T-helper 17 cell (primary cell): ENCODE measurements around the gene BANK1. TPM values are rescaled to one million over a fixed set of nuclear protein-coding genes. Genes with fewer than 3 reads are reported as not detected.

Experiments
- ATAC-seq: fragments of 150-1000 bp; cut with Tn5 transposase; 2 replicates; pipeline ENCODE4 v1.10.0; 2021; ENCODE audit warnings: mild to moderate bottlenecking, moderate library complexity
- DNase-seq, 3 donors: peaks; one replicate each; pipeline versions ENCODE4 v3.0.0 to v3.0.0-alpha.2; 2020 to 2021
- H3K9me3 ChIP-seq: one replicate; pipeline ENCODE4 v1.7.0; 2013; ENCODE audit warnings: low read length, mild to moderate bottlenecking; ENCODE audit not compliant: control insufficient read depth, poor library complexity, severe bottlenecking
- H3K27ac Mint-ChIP-seq: one replicate; pipeline ENCODE4 v1.8.0; 2022; ENCODE audit warnings: mild to moderate bottlenecking, moderate library complexity, mixed read lengths
- H3K27me3 Mint-ChIP-seq: one replicate; pipeline ENCODE4 v1.8.0; 2022; ENCODE audit warnings: mixed read lengths
- H3K36me3 Mint-ChIP-seq: one replicate; pipeline ENCODE4 v1.8.0; 2022; ENCODE audit warnings: low read depth, mixed read lengths
- H3K4me1 Mint-ChIP-seq: one replicate; pipeline ENCODE4 v1.8.0; 2022; ENCODE audit warnings: mild to moderate bottlenecking, mixed read lengths
- H3K4me3 Mint-ChIP-seq: one replicate; pipeline ENCODE4 v1.8.0; 2022; ENCODE audit warnings: mild to moderate bottlenecking, moderate library complexity, mixed read lengths
- total RNA-seq, 4 donors: library from RNA in 2 of 4; stranded (reverse) in 2 of 4; gene quantifications; one replicate each; pipeline ENCODE4 v1.2.3 and lab custom pipeline; 2022 to 2026

The BANK1 gene
- total RNA-seq, 2 donors from 2014 or later: 2.8 to 11.9 TPM

- Mint-ChIP-seq H3K4me3 (peak overlapping the region; percentile 90), H3K4me1 (peaks cover 6% of the 10 kb centered on the region), H3K27ac (no peak overlapping the region), H3K36me3 (peaks cover 3% of the 10 kb centered on the region), H3K27me3 (peaks cover 28% of the 10 kb centered on the region)
- no peak for DNase-seq
- H3K9me3 ChIP-seq: no peaks in the 10 kb centered on the region
- no peak for ATAC-seq
These were observed 640 bp downstream of the BANK1 start for GRCh38 chr4:101791182-101791558.

- Mint-ChIP-seq H3K36me3 (peaks cover 1% of the 10 kb centered on the region), H3K27ac (no peak overlapping the region), H3K4me3 (peak overlapping the region; percentile 73), H3K27me3 (peaks cover 28% of the 10 kb centered on the region), H3K4me1 (peaks cover 6% of the 10 kb centered on the region)
- no peaks in the 10 kb centered on the region for H3K9me3 ChIP-seq
- ATAC-seq (no peak), DNase-seq (no peak)
These were observed 1.6 kb downstream of the BANK1 start for GRCh38 chr4:101792056-101792590.

GRCh38 chr4:101793397-101793796 is 2.9 kb downstream of the BANK1 start:
- peaks cover 6% of the 10 kb centered on the region for H3K4me1 Mint-ChIP-seq
- no peak for ATAC-seq
- no peaks in the 10 kb centered on the region for H3K36me3 Mint-ChIP-seq
- H3K4me3 Mint-ChIP-seq: peak overlapping the region; percentile 31
- no peak overlapping the region for H3K27ac Mint-ChIP-seq
- no peak for DNase-seq
- peaks cover 23% of the 10 kb centered on the region for H3K27me3 Mint-ChIP-seq
- H3K9me3 ChIP-seq: no peaks in the 10 kb centered on the region

GRCh38 chr4:101794806-101795205 is 4.3 kb downstream of the BANK1 start:
- no peak overlapping the region for H3K4me3 Mint-ChIP-seq
- no peaks in the 10 kb centered on the region for H3K36me3 Mint-ChIP-seq
- no peaks in the 10 kb centered on the region for H3K9me3 ChIP-seq
- no peak for DNase-seq
- no peak for ATAC-seq
- H3K27me3 Mint-ChIP-seq: peaks cover 23% of the 10 kb centered on the region
- no peak overlapping the region for H3K27ac Mint-ChIP-seq
- peaks cover 6% of the 10 kb centered on the region for H3K4me1 Mint-ChIP-seq

GRCh38 chr4:101795704-101796103 is 5.2 kb downstream of the BANK1 start:
- Mint-ChIP-seq H3K4me3 (no peak overlapping the region), H3K36me3 (no peaks in the 10 kb centered on the region), H3K27me3 (peaks cover 18% of the 10 kb centered on the region), H3K27ac (no peak overlapping the region), H3K4me1 (peaks cover 2% of the 10 kb centered on the region)
- no peaks in the 10 kb centered on the region for H3K9me3 ChIP-seq
- DNase-seq (no peak), ATAC-seq (no peak)

- DNase-seq (no peak), ATAC-seq (peak; percentile 47)
- H3K4me1 Mint-ChIP-seq: peaks cover 7% of the 10 kb centered on the region
- no peaks in the 10 kb centered on the region for H3K9me3 ChIP-seq
- H3K27ac Mint-ChIP-seq: no peak overlapping the region
- H3K4me3 Mint-ChIP-seq: no peak overlapping the region
- H3K27me3 Mint-ChIP-seq: peaks cover 9% of the 10 kb centered on the region
- peaks cover 2% of the 10 kb centered on the region for H3K36me3 Mint-ChIP-seq
These were observed 11.4 kb downstream of the BANK1 start for GRCh38 chr4:101801958-101802357.

GRCh38 chr4:101806914-101807313 is 16.4 kb downstream of the BANK1 start:
- DNase-seq (no peak), ATAC-seq (peak; percentile 60)
- H3K9me3 ChIP-seq: no peaks in the 10 kb centered on the region
- no peak overlapping the region for H3K27ac Mint-ChIP-seq
- H3K27me3 Mint-ChIP-seq: peaks cover 7% of the 10 kb centered on the region
- peaks cover 2% of the 10 kb centered on the region for H3K36me3 Mint-ChIP-seq
- H3K4me1 Mint-ChIP-seq: peaks cover 5% of the 10 kb centered on the region
- no peak overlapping the region for H3K4me3 Mint-ChIP-seq

- Mint-ChIP-seq H3K27me3 (peaks cover 3% of the 10 kb centered on the region), H3K4me3 (no peak overlapping the region), H3K27ac (peak overlapping the region; percentile 32), H3K36me3 (peaks cover 2% of the 10 kb centered on the region), H3K4me1 (peaks cover 2% of the 10 kb centered on the region)
- DNase-seq (no peak), ATAC-seq (no peak)
- no peaks in the 10 kb centered on the region for H3K9me3 ChIP-seq
These were observed 16.8 kb downstream of the BANK1 start for GRCh38 chr4:101807351-101807750.

- no peaks in the 10 kb centered on the region for H3K27me3 Mint-ChIP-seq
- no peak overlapping the region for H3K4me3 Mint-ChIP-seq
- peak; percentile 64 for ATAC-seq
- H3K27ac Mint-ChIP-seq: no peak overlapping the region
- DNase-seq: no peak
- H3K4me1 Mint-ChIP-seq: no peaks in the 10 kb centered on the region
- H3K9me3 ChIP-seq: no peaks in the 10 kb centered on the region
- H3K36me3 Mint-ChIP-seq: no peaks in the 10 kb centered on the region
These were observed 23.1 kb downstream of the BANK1 start for GRCh38 chr4:101813604-101814003.

GRCh38 chr4:101818362-101818761 is 27.8 kb downstream of the BANK1 start:
- DNase-seq (no peak), ATAC-seq (no peak)
- Mint-ChIP-seq H3K27ac (no peak overlapping the region), H3K36me3 (peaks cover 2% of the 10 kb centered on the region), H3K27me3 (no peaks in the 10 kb centered on the region), H3K4me3 (no peak overlapping the region), H3K4me1 (no peaks in the 10 kb centered on the region)
- no peaks in the 10 kb centered on the region for H3K9me3 ChIP-seq

GRCh38 chr4:101823864-101824263 is 33.3 kb downstream of the BANK1 start:
- no peak for ATAC-seq
- no peak for DNase-seq
- H3K27ac Mint-ChIP-seq: no peak overlapping the region
- no peaks in the 10 kb centered on the region for H3K27me3 Mint-ChIP-seq
- peaks cover 2% of the 10 kb centered on the region for H3K36me3 Mint-ChIP-seq
- H3K4me3 Mint-ChIP-seq: no peak overlapping the region
- H3K4me1 Mint-ChIP-seq: no peaks in the 10 kb centered on the region
- H3K9me3 ChIP-seq: no peaks in the 10 kb centered on the region

GRCh38 chr4:101824500-101824899 is 34.0 kb downstream of the BANK1 start:
- H3K4me3 Mint-ChIP-seq: no peak overlapping the region

GRCh38 chr4:101825953-101826352 is 35.4 kb downstream of the BANK1 start:
- no peaks in the 10 kb centered on the region for H3K9me3 ChIP-seq
- DNase-seq: no peak
- Mint-ChIP-seq H3K27ac (no peak overlapping the region), H3K36me3 (peaks cover 2% of the 10 kb centered on the region), H3K27me3 (no peaks in the 10 kb centered on the region), H3K4me3 (no peak overlapping the region), H3K4me1 (no peaks in the 10 kb centered on the region)
- ATAC-seq: no peak

More at GRCh38 chr4:101824500-101824899, 34.0 kb downstream of the BANK1 start:
- Mint-ChIP-seq H3K27me3 (no peaks in the 10 kb centered on the region), H3K27ac (no peak overlapping the region), H3K4me1 (no peaks in the 10 kb centered on the region), H3K36me3 (peaks cover 2% of the 10 kb centered on the region)
- no peak for ATAC-seq
- H3K9me3 ChIP-seq: no peaks in the 10 kb centered on the region
- DNase-seq: no peak

GRCh38 chr4:101831816-101832215 is 41.3 kb downstream of the BANK1 start:
- Mint-ChIP-seq H3K36me3 (peaks cover 3% of the 10 kb centered on the region), H3K4me3 (no peak overlapping the region), H3K27me3 (peaks cover 27% of the 10 kb centered on the region), H3K27ac (no peak overlapping the region), H3K4me1 (peaks cover 6% of the 10 kb centered on the region)
- ATAC-seq: no peak
- DNase-seq: no peak
- H3K9me3 ChIP-seq: no peaks in the 10 kb centered on the region
